ENCODE results near the gene AKR1C1. TPM values are rescaled to one million over a fixed set of nuclear protein-coding genes. Genes with fewer than 3 reads are reported as not detected.
"Not testable (repeated sequence)": the region's sequence is repeated elsewhere in the genome, so short reads cannot be mapped to it uniquely, and the experiment has no call there.

Gene AKR1C1
- total and polyA plus RNA-seq, 2 donors (not counting 1 experiment from before 2014, with no cell fraction given) = 118 to 154 TPM

GRCh38 chr10:4965763-4966162 is 2.5 kb downstream of the AKR1C1 start:
- peak overlapping the region in 1 of 4 experiments; percentile 59 for H3K4me3 ChIP-seq (replicated peaks in 1 of 4; ENCODE audit: control extremely low read depth in 1 of 4, insufficient read depth in 1 of 4, low read depth in 3 of 4, low read length in 4 of 4)
- not testable (repeated sequence) for H4K20me1 ChIP-seq (ENCODE audit: control insufficient read depth, extremely low read depth, insufficient read depth, low read length); DNase-seq (ENCODE audit: low read depth in 2 of 2); H3K9me3 ChIP-seq (ENCODE audit: control insufficient read depth, insufficient read depth, low read depth, low read length); H3K79me2 ChIP-seq (ENCODE audit: control insufficient read depth, insufficient read depth, low read length); H3K4me2 ChIP-seq (ENCODE audit: extremely low read depth, insufficient read depth, low read length); H3K9ac ChIP-seq (ENCODE audit: insufficient read depth, low read length); H3K4me1 ChIP-seq (ENCODE audit: control insufficient read depth, extremely low read depth, insufficient read depth, low read length); H3K27ac ChIP-seq (ENCODE audit: insufficient read depth, low read length); H3K36me3 ChIP-seq (ENCODE audit: control insufficient read depth, insufficient read depth, low read length); H3K27me3 ChIP-seq (ENCODE audit: control insufficient read depth, insufficient read depth, low read length); H2AFZ ChIP-seq (ENCODE audit: low read length)

GRCh38 chr10:4967189-4967588 is 4.0 kb downstream of the AKR1C1 start:
- H3K9me3 ChIP-seq (ENCODE audit: control insufficient read depth, insufficient read depth, low read depth, low read length); H3K4me3 ChIP-seq (replicated peaks in 1 of 4; ENCODE audit: control extremely low read depth in 1 of 4, insufficient read depth in 1 of 4, low read depth in 3 of 4, low read length in 4 of 4); H3K9ac ChIP-seq (ENCODE audit: insufficient read depth, low read length); DNase-seq (ENCODE audit: low read depth in 2 of 2); H3K36me3 ChIP-seq (ENCODE audit: control insufficient read depth, insufficient read depth, low read length); H4K20me1 ChIP-seq (ENCODE audit: control insufficient read depth, extremely low read depth, insufficient read depth, low read length); H2AFZ ChIP-seq (ENCODE audit: low read length); H3K4me2 ChIP-seq (ENCODE audit: extremely low read depth, insufficient read depth, low read length); H3K27ac ChIP-seq (ENCODE audit: insufficient read depth, low read length); H3K4me1 ChIP-seq (ENCODE audit: control insufficient read depth, extremely low read depth, insufficient read depth, low read length); H3K79me2 ChIP-seq (ENCODE audit: control insufficient read depth, insufficient read depth, low read length); H3K27me3 ChIP-seq (ENCODE audit: control insufficient read depth, insufficient read depth, low read length): not testable (repeated sequence)

- not testable (repeated sequence) for H3K4me2 ChIP-seq (ENCODE audit: extremely low read depth, insufficient read depth, low read length); H3K4me1 ChIP-seq (ENCODE audit: control insufficient read depth, extremely low read depth, insufficient read depth, low read length); H3K27ac ChIP-seq (ENCODE audit: insufficient read depth, low read length); DNase-seq (ENCODE audit: low read depth in 2 of 2); H3K36me3 ChIP-seq (ENCODE audit: control insufficient read depth, insufficient read depth, low read length); H3K9ac ChIP-seq (ENCODE audit: insufficient read depth, low read length); H3K79me2 ChIP-seq (ENCODE audit: control insufficient read depth, insufficient read depth, low read length); H4K20me1 ChIP-seq (ENCODE audit: control insufficient read depth, extremely low read depth, insufficient read depth, low read length); H3K9me3 ChIP-seq (ENCODE audit: control insufficient read depth, insufficient read depth, low read depth, low read length); H2AFZ ChIP-seq (ENCODE audit: low read length); H3K27me3 ChIP-seq (ENCODE audit: control insufficient read depth, insufficient read depth, low read length); H3K4me3 ChIP-seq (replicated peaks in 1 of 4; ENCODE audit: control extremely low read depth in 1 of 4, insufficient read depth in 1 of 4, low read depth in 3 of 4, low read length in 4 of 4)
Measured at GRCh38 chr10:4969289-4969688, 6.1 kb downstream of the AKR1C1 start.

- H3K9ac ChIP-seq (ENCODE audit: insufficient read depth, low read length); DNase-seq (ENCODE audit: low read depth in 2 of 2): not testable (repeated sequence)
Measured at GRCh38 chr10:4970362-4970761, 7.1 kb downstream of the AKR1C1 start.

GRCh38 chr10:4972369-4973142 is 9.3 kb downstream of the AKR1C1 start:
- H3K79me2 ChIP-seq (ENCODE audit: control insufficient read depth, insufficient read depth, low read length); H3K9ac ChIP-seq (ENCODE audit: insufficient read depth, low read length); H3K27ac ChIP-seq (ENCODE audit: insufficient read depth, low read length); DNase-seq (ENCODE audit: low read depth in 2 of 2); H3K9me3 ChIP-seq (ENCODE audit: control insufficient read depth, insufficient read depth, low read depth, low read length); H3K4me2 ChIP-seq (ENCODE audit: extremely low read depth, insufficient read depth, low read length); H3K27me3 ChIP-seq (ENCODE audit: control insufficient read depth, insufficient read depth, low read length); H4K20me1 ChIP-seq (ENCODE audit: control insufficient read depth, extremely low read depth, insufficient read depth, low read length); H3K4me3 ChIP-seq (replicated peaks in 1 of 4; ENCODE audit: control extremely low read depth in 1 of 4, insufficient read depth in 1 of 4, low read depth in 3 of 4, low read length in 4 of 4); H3K36me3 ChIP-seq (ENCODE audit: control insufficient read depth, insufficient read depth, low read length); H3K4me1 ChIP-seq (ENCODE audit: control insufficient read depth, extremely low read depth, insufficient read depth, low read length); H2AFZ ChIP-seq (ENCODE audit: low read length): not testable (repeated sequence)

More at GRCh38 chr10:4970362-4970761, 7.1 kb downstream of the AKR1C1 start:
- not testable (repeated sequence) for H3K4me3 ChIP-seq (replicated peaks in 1 of 4; ENCODE audit: control extremely low read depth in 1 of 4, insufficient read depth in 1 of 4, low read depth in 3 of 4, low read length in 4 of 4); H3K4me1 ChIP-seq (ENCODE audit: control insufficient read depth, extremely low read depth, insufficient read depth, low read length); H3K4me2 ChIP-seq (ENCODE audit: extremely low read depth, insufficient read depth, low read length); H3K36me3 ChIP-seq (ENCODE audit: control insufficient read depth, insufficient read depth, low read length); H4K20me1 ChIP-seq (ENCODE audit: control insufficient read depth, extremely low read depth, insufficient read depth, low read length); H3K9me3 ChIP-seq (ENCODE audit: control insufficient read depth, insufficient read depth, low read depth, low read length); H3K27ac ChIP-seq (ENCODE audit: insufficient read depth, low read length); H3K27me3 ChIP-seq (ENCODE audit: control insufficient read depth, insufficient read depth, low read length); H3K79me2 ChIP-seq (ENCODE audit: control insufficient read depth, insufficient read depth, low read length); H2AFZ ChIP-seq (ENCODE audit: low read length)

- DNase-seq (ENCODE audit: low read depth in 2 of 2); H3K79me2 ChIP-seq (ENCODE audit: control insufficient read depth, insufficient read depth, low read length); H3K27ac ChIP-seq (ENCODE audit: insufficient read depth, low read length); H2AFZ ChIP-seq (ENCODE audit: low read length); H3K9ac ChIP-seq (ENCODE audit: insufficient read depth, low read length); H3K4me2 ChIP-seq (ENCODE audit: extremely low read depth, insufficient read depth, low read length); H3K4me1 ChIP-seq (ENCODE audit: control insufficient read depth, extremely low read depth, insufficient read depth, low read length); H3K36me3 ChIP-seq (ENCODE audit: control insufficient read depth, insufficient read depth, low read length); H4K20me1 ChIP-seq (ENCODE audit: control insufficient read depth, extremely low read depth, insufficient read depth, low read length); H3K4me3 ChIP-seq (replicated peaks in 1 of 4; ENCODE audit: control extremely low read depth in 1 of 4, insufficient read depth in 1 of 4, low read depth in 3 of 4, low read length in 4 of 4); H3K9me3 ChIP-seq (ENCODE audit: control insufficient read depth, insufficient read depth, low read depth, low read length); H3K27me3 ChIP-seq (ENCODE audit: control insufficient read depth, insufficient read depth, low read length): not testable (repeated sequence)
Measured at GRCh38 chr10:4973294-4973693, 10.1 kb downstream of the AKR1C1 start.

GRCh38 chr10:4974400-4974799 is 11.2 kb downstream of the AKR1C1 start:
- not testable (repeated sequence) for DNase-seq (ENCODE audit: low read depth in 2 of 2); H3K79me2 ChIP-seq (ENCODE audit: control insufficient read depth, insufficient read depth, low read length)

More at GRCh38 chr10:4974400-4974799, 11.2 kb downstream of the AKR1C1 start:
- not testable (repeated sequence) for H3K27ac ChIP-seq (ENCODE audit: insufficient read depth, low read length); H3K27me3 ChIP-seq (ENCODE audit: control insufficient read depth, insufficient read depth, low read length); H3K36me3 ChIP-seq (ENCODE audit: control insufficient read depth, insufficient read depth, low read length); H3K4me3 ChIP-seq (replicated peaks in 1 of 4; ENCODE audit: control extremely low read depth in 1 of 4, insufficient read depth in 1 of 4, low read depth in 3 of 4, low read length in 4 of 4); H4K20me1 ChIP-seq (ENCODE audit: control insufficient read depth, extremely low read depth, insufficient read depth, low read length); H3K9ac ChIP-seq (ENCODE audit: insufficient read depth, low read length); H2AFZ ChIP-seq (ENCODE audit: low read length); H3K9me3 ChIP-seq (ENCODE audit: control insufficient read depth, insufficient read depth, low read depth, low read length); H3K4me1 ChIP-seq (ENCODE audit: control insufficient read depth, extremely low read depth, insufficient read depth, low read length); H3K4me2 ChIP-seq (ENCODE audit: extremely low read depth, insufficient read depth, low read length)
